NCI-H2107 treated with DMSO at 0.1 percent for 48 hours (cell line): ENCODE measurements around the gene TCAF1.

Source experiments
- DNase-seq: peaks from one replicate; lab custom pipeline; 2025; ENCODE audit not compliant: unreplicated experiment; lab: John Stamatoyannopoulos, UW

Gene TCAF1

GRCh38 chr7:143901668-143902331, at the start of gene TCAF1:
Gene TCAF1 (minus strand): TSS chr7:143902176. CDS start chr7:143876608, 25,568 bp downstream.
- DNase-seq = peak; percentile 81

DNA sequence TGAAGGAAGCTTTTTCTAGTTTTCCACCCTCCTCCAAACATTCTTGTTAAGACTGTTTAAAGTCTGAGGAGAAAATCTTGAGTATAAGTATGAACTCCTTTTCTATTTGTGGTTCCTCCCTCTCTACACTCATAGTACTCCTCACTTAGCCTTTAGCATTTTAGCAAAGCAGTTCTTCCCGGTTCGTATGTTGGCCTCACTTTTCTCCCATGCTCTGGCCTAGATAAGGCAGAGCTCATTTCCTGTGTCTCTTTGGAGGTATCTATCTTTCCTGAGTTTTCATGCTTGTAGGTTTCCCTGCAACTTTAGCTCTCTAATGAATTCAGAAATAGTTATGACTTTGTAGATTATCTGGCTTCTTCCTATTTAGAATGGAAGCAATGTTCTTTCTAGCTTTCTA, 46.8 kb upstream of the TCAF1 start:
- no peak for DNase-seq

GRCh38 chr7:143947111-143947510, 45.1 kb upstream of the TCAF1 start:
- DNase-seq = no peak

DNA sequence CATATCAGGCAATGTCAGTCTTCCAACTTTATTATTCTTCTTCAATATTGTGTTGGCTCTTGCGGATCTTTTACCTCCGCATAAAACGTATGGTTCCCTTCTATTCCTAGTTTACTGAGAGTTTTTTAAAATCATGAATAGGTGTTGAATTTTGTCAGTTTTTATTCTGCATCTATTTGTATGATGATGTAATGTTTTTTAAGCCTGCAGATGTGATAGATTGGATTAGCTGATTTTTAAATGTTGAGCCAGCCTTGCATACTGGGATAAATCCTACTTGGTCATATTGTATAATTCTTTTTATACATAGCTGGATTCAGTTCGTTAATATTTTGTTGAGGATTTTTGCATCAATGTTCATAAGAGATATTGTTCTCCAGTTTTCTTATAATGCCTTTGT, 43.4 kb upstream of the TCAF1 start:
- no peak for DNase-seq

DNA sequence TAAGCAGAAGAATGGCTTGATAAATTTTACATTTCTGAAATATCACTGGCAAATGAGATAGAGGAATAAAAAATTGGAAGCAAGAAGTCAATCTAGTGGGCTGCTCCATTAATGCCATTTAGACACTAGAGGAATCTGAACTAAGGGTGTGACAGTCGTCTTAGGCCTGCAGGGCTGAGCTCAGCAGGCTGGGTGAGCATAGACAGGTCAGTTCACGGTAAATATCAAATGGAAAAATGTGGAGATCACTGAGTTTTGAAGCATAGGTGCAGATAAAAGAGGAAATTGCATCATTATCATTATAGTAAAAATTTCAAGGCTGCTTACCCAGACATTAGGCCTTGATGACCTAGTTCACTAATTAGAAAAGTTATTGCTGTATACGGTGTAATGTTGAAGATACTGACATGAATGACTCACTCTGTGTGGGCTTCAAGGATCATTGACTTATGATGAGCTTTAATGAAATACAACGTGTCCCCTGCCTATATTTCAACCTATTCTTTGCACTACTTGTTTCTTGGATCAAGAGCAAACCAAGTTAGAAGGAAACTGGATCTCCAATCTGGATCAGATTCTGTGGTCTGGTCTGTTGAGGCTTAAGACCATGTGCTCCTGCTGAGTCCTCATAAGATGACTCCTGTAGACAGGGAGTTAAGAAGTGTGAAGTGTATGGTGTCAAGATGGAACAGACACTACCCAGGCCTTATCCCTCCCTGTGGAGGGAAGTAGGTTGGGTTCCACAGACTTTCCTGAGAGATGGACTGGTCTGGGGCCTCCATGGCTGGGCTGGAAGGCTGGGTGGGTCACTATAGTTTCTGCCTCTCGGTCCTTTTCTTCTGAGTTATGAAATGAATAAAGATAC, 36.6 kb upstream of the TCAF1 start:
- no peak for DNase-seq

DNA sequence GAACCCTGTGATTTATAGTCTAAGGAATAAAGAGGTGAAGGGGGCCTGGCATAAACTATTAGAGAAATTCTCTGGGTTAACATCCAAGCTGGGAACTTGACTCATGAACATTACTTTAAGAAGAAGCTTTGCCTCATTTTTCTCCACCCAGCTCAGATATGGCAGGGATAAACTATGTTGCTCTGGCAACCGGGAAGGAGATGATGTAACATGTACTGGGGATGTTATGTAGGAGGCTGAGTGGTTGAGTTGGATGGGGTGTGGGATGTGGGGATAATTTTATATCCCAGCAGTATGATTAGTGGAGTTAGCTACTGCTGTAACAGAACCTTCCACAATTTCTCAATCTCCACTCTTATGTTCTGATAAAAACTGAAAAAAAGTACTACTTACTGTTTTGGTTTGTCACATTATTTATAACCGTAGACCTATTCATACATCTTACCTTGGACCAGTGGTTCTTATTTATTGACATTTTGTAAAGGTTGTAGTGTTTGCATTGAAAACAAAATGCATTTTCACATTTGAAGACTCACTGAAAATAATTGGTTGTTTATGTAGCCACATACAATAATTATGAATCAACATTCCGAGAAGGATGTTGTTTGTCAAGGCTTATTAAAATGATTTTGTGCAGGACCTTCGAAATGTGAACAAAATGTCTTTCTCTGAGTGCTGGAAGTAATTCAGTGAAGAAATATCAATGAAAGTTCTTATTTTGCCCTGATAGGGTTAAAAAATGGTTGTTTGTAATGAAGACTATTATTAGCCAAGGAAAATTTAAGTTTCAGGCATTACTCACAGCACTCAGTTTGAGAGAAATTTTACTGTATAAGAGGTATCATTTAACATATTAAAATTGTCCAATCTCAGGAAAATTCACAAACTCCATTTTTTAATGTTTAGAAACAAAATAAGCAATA, 34.4 kb upstream of the TCAF1 start:
- DNase-seq = no peak

GRCh38 chr7:143934526-143935325, 32.8 kb upstream of the TCAF1 start, which contains the start of gene OR2F2:
Gene OR2F2 (plus strand): TSS chr7:143935233. CDS start chr7:143935233, 0 bp downstream.
- no peak for DNase-seq

DNA sequence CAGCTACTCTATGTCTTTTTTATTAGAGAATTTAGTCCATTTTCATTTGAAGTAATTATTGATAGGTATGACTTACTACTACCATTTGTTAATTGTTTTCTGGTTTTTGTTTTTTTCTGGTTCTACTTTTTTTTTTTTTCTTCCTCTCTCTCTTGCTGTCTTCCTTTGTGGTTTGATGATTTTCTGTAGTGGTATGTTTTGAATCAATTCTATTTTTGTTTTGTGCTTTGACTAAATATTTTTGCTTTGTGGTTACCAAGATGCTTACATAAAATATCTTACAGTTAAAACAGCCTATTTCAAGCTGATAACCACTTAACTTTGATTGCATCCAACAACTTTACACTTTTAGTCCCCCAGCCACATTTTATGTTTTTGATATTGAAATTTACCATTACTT, 29.8 kb upstream of the TCAF1 start:
- DNase-seq = no peak

DNA sequence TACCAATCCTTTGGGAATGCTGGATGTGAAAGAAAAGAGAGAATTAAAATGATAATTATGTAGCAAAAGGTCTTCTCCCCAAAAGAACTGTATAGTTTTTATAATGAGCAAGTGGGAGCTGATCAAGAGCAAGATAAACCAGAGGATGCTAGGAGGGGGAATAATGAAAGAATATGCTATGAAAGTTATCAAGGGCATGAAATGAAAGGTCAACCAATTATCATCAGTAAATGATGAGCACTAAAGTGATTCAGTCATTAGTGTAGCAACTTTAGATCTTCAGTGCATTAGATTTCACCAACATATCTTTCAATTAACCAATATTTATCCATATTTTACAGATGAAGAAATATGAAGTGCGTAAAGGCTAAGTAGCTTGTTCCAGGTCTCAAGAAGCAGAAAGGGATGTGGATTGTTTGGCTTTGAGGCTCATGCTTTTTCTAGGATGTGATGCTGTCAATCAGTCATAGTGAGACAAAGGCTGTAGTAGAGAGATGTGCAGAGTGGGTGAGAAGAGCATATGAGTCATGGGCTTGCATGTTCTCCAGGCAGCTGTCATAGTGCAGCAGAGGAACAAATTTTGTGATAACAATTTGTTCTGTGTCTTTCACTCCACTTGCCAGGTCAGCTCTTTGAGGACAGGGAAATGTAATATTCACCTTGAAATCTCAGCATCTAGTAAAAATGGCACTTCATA, 27.4 kb upstream of the TCAF1 start:
- no peak for DNase-seq

DNA sequence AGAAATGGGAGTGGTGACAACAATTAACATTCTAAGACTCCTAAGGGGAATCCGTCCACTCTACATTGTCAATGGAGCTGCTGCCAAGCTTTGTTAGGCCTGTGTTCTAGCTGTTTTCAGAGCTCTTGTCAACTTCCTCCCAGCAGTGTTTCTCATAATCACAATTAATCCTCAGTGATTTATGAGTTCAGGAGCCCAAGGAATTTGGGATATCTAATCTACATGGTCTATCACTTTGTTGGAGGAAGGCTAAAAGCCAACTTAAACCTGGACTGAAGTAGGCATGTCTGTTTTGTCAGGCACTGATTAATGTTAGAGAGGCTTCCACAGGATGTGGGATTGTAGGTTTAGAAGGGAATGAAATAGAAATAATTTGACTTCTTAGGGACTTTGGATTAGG, 22.9 kb upstream of the TCAF1 start:
- no peak for DNase-seq

GRCh38 chr7:143914938-143915652, 13.1 kb upstream of the TCAF1 start:
- DNase-seq = no peak

DNA sequence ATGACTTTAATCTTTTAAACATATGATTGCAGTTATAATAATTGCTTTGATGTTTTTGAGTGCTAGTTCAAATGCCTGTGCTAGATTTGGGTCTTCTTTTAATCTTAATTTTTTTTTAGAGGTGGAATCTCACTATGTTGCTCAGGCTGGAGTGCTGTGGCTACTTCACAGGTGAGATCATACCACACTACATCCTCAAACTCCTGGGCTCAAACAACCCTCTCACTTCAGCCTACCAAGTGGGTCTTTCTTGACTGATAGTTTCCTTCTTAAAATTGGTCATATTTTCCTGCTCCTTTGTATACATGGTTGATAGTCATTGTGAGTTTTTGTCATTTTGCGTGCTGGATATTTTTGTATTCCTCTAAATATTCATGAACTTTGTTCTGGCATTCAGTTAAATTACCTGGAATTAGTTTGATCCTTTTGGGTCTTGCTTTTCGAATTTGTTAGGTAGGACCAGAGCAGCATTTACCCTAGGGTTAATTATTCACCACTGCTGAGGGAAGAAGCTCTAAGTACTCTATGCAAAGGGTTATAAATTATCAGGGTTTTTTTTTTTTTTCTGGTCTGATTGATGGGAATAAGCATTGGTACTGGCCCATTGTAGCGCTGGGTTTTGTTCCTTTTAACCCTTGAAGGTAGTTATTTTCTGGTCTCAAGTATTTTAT, 12.1 kb upstream of the TCAF1 start:
- no peak for DNase-seq

DNA sequence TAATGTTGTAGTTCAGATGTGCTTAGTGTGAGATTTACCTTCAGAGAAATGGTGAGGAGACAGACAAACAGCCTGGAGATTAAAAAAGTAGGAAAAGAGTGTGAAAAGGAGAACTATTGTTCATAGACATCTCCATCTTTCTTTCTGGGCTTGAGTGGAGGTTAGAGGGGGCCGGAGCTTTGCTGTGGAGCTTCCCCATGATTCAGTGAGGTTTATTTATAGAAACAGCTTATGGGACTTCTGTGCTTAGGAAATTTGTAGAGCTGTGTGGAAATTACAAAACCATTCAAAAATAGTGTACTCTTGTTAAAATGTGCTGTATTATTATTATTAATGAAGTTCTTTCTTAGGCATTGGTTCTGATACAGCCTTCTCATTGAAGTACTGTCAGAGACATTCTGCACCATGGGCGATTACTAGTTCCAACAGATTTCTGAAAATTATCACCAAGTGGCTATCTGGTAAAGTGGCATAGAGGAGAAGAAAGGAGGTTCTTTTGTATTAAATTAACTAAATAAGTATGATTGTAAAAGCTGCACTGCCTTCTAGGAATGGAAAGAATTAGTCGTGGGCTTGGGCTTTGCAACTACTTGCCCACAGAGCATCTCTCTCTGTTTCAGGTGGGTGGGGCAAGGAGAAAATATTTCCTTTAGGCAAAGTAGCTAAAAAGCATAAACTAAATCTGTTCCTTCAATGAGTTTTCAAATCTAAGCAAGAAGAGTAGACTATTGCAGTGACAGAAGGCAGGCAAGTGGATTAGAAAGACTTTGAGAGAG, 8.7 kb upstream of the TCAF1 start:
- no peak for DNase-seq

- DNase-seq = no peak
Measured at GRCh38 chr7:143909863-143910262, 7.9 kb upstream of the TCAF1 start.

- DNase-seq = no peak
Measured at GRCh38 chr7:143908120-143908519, 6.1 kb upstream of the TCAF1 start.

DNA sequence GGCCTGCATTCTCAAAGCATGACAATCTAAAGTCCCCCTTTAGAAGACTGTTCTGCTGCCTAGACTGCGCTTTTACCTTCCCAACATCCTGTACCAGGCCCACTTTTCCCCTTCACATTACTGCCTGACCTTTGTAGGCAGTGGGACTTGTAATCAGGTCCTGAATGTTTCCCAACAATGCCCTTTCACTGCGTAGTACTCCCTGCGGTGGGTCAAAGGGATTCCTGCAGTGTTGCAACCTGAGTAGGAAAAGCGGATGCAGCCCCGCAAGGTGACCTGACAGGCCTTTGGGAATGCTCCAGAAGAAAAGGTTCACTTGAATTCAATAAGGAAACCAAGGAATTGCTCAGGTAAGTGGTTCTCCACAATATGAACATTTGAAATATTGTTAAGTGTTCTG, 4.9 kb upstream of the TCAF1 start:
- peak; percentile 23 for DNase-seq

GRCh38 chr7:143906151-143906550, 4.2 kb upstream of the TCAF1 start:
- no peak for DNase-seq

DNA sequence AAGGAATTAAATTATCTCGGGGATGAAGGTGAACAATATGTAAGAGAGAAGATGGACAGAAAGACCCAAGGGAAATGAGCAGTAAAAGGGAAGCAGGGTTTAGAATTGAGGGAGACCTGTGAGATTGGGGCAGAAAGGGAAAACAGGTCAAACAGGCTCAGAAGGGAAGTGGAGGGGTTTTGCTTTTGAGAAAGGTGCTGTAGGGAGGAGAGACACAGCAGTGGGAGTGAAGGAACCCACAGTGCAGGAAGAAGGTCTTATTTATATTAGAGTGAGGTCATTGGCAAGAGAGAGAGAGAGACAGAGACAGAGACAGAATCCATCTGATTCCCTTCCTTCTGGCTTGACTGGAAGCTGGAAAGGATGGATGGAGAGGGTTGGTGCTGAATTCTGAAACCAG, 3.5 kb upstream of the TCAF1 start:
- no peak for DNase-seq
